ENCODE results near the gene NPBWR2. TPM values are rescaled to one million over a fixed set of nuclear protein-coding genes. Genes with fewer than 3 reads are reported as not detected.
"Not testable (repeated sequence)": the region's sequence is repeated elsewhere in the genome, so short reads cannot be mapped to it uniquely, and the experiment has no call there.

The NPBWR2 gene
- total RNA-seq, 1 experiment from 2014 or later, result not detected

DNA sequence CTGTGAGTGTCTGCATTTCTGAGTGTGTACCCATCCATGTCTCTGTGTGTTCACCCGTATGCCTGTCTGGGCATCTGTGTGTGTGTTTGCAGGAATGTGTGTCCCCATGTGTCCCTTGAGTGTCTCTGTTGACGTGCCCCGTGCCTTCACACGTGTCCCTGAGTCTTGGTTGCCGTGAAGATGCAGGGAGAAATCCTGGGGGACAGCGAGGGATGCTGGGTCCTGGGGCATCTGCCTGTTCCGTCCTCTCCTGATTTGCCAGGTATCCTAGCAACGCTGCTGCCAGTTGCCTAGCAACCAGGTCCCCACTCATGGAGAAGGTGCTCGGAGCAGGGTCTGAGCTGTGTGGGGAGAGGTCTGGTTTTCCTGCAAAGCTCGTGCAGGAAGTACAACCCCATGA is 17.2 kb downstream of the NPBWR2 start:
- no peak for DNase-seq (ENCODE audit: extremely low read depth, low read depth)

DNA sequence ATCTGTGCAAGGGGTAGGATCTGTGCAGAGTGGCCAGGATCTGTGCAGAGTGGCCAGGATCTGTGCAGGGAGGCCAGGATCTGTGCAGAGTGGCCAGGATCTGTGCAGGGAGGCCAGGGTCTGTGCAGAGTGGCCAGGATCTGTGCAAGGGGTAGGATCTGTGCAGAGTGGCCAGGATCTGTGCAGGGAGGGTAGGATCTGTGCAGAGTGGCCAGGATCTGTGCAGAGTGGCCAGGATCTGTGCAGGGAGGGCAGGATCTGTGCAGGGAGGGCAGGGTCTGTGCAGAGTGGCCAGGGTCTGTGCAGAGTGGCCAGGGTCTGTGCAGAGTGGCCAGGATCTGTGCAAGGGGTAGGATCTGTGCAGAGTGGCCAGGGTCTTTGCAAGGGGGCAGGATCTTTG is 18.8 kb downstream of the NPBWR2 start:
- DNase-seq (ENCODE audit: extremely low read depth, low read depth), result not testable (repeated sequence)

DNA sequence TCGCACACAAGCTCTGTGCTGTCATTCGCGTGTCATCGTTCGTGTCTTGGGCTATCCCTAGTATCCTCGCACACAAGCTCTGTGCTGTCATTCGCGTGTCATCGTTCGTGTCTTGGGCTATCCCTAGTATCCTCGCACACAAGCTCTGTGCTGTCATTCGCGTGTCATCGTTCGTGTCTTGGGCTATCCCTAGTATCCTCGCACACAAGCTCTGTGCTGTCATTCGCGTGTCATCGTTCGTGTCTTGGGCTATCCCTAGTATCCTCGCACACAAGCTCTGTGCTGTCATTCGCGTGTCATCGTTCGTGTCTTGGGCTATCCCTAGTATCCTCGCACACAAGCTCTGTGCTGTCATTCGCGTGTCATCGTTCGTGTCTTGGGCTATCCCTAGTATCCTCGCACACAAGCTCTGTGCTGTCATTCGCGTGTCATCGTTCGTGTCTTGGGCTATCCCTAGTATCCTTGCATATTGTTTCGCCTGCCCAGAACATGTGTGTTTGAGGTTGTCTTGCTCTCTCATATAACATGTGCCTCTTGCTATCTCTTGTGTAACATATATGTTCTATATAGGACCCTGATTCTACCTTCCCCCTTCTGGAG is 20.0 kb downstream of the NPBWR2 start:
- DNase-seq (ENCODE audit: extremely low read depth, low read depth), result not testable (repeated sequence)

DNA sequence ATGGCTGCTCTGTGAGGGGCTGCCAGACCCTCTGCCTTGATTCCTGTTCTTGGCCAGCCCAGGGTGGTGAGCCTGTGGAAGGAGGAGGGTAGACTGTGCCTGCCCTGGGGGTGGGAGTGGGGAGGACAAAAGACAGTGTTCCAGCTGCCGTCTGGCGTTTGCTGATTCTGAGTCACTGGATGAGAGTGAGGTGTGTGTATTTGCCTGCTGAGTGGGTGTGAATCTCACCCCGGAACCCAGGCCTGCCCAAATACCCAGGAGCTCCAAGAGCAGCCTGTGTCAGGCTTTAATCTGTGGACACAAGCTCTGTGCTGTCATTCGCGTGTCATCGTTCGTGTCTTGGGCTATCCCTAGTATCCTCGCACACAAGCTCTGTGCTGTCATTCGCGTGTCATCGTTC is 20.6 kb downstream of the NPBWR2 start:
- no peak for DNase-seq (ENCODE audit: extremely low read depth, low read depth)

DNA sequence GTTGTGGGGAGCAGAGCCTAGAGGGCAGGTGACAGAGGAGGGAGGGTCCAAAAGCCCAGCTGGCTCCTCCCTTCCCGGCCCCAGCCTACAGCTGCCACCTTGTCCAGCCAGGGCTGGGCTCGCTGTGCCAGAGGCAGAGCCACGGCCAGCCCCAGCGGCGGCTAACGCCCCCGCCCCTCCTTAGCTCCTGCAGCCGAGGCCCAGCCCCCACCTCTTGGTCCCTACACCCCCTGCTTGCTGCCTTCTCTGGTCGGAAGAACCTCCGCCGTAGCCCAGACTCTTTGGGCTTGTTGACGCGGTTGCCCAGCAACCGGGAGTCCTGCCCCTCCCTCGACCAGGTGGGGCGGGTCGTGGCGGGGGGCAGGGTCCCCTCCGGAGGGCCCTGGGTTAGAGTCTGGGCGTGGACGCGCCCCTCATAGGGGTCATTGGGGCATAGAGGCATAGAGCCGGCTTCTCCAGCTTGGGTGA is 22.6 kb downstream of the NPBWR2 start:
- no peak for DNase-seq (ENCODE audit: extremely low read depth, low read depth)

DNA sequence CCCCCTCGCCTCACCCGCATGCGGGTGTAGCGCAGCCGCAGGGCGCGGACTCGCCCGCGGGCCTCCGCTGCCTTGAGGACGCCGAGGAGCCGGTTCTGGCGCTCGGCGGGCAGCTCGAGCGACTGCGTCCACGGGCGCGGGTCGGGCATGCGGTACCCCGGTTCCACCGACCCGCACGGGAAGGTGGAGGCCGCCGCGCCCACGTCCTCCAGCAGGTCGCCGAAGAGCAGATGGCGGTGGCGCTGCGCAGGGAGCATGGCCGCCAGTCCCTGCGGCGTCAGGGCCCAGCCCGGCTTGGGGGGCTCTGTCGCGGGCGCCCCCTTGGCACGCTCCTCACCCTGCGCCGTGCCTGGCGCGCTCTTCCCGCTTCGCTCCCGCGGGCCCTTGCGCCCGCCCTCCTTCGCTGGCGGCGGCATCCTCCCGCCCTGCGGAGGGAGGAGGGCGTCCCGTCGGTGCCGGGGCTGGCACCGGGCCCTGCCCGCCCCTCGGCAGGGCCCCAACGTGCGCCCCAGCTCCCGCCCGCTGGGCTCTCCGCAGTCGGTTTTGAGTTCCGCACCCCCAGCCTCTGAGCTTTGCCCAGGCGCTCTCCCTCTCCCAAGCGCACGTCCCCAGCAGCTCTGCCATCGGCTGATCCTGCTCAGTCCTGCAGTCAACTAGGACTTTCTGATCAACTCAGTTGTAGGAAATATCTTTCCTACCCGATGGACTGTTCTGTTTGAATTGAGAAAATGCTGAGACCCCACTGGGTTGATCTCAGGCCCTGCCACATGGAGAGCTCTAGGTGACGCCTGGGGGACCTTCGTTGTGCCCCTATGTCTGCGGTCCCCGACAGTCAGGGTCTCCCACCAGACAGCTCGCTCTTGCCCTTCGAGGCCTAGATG is 23.3 kb downstream of the NPBWR2 start, which contains the start of gene LKAAEAR1:
Gene LKAAEAR1, minus strand, starts transcription at position 595 of the 881 bp plus-strand sequence. Its CDS starts 179 bp downstream, at position 416.
- no peak for DNase-seq (ENCODE audit: extremely low read depth, low read depth)

DNA sequence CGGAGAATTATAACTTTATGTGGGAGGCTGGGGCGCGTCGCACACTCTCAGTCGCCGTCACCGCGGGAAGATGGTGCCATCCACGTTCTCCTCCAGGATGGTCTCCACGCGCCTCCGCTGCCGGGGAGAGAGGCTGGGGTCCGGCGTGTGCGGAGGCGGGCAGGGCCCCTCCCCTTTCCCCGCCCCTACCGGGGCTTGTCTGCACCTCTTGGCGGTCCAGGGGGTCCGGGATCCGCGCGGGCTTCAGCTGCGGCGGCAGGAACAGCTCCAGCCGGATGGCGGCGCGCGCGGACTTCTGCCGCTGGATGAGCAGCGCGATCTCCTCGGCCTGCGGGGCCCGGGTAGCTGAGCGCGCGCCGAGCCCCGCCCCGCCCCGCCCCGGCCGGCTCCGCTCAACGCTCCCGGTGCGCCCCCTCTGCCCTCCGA is 24.0 kb downstream of the NPBWR2 start:
- peak; percentile 72 for DNase-seq (ENCODE audit: extremely low read depth, low read depth)

DNA sequence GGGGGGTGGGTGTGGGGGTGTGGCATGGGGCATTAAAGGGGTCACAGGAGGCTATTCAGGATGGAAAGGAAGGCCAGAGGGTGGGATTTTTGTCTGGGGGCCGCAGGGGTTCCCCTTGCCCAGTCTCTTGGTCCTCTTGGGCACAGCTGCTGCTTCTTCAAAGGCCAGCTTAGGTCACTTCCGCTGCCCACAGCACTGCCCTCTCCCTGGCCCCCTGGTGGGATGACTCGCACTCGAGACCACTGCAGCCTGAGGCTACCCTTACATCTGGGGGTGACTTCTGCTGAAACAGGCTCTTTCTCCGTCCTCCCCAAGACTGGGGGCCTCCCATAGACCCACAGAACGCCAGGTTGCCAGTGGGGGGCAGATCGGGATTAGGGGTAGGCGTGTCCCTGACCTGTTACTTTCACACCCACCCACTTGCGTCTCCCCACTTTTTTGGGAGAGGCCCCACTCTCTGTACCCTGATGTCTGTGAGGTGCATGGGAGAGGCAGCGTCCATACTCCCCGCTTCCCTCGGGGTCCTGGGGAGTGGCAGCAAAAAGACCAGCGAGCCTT is 24.5 kb downstream of the NPBWR2 start:
- no peak for DNase-seq (ENCODE audit: extremely low read depth, low read depth)

DNA sequence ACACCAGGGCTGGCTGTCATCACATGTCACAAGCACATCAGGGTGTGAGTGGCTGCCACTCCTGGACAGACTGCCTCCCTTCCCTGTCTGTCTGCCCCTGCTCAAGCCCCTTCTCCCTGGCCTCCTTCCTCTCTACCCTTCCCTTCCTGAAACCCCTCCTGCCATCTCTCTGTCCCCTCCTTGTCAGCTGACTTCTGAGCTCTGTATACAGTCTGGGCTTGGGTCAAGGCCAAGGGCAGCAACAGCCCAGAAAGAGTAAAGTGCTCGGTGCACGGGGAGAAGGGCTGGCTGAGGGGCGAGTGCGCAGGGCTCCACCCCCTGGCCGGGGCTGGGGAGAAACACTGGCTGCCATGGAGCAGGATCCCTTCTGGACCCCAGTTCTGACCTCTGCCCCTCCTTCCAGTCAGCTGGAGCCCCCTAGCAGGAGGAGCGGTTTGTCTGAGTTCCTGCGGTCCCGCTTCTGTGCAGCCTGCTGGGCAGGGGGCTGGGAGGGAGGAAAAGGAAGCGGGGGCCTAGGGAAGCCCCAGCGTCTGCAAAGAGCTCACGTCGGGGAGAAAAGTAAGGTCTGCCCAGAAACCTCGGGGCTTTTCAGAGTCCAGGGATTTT is 25.1 kb downstream of the NPBWR2 start:
- DNase-seq (ENCODE audit: extremely low read depth, low read depth), result no peak

DNA sequence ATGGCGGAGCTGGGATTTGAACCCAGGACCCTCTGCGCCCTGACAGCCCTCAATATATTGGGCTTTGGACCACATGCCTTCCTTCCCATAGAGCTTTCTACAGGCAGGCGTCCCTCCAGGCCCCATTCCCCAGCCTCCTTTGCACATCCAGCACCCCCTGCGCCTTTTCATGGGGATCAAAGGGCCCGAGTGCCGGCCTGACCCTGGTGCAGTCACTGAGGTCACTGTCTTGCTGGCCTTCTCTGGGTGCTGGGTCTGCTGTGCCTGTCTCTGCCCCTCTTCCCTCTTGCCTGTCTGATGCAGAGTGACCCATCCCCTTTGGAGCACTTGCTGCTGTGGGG is 25.8 kb downstream of the NPBWR2 start:
- DNase-seq (ENCODE audit: extremely low read depth, low read depth), result no peak

DNA sequence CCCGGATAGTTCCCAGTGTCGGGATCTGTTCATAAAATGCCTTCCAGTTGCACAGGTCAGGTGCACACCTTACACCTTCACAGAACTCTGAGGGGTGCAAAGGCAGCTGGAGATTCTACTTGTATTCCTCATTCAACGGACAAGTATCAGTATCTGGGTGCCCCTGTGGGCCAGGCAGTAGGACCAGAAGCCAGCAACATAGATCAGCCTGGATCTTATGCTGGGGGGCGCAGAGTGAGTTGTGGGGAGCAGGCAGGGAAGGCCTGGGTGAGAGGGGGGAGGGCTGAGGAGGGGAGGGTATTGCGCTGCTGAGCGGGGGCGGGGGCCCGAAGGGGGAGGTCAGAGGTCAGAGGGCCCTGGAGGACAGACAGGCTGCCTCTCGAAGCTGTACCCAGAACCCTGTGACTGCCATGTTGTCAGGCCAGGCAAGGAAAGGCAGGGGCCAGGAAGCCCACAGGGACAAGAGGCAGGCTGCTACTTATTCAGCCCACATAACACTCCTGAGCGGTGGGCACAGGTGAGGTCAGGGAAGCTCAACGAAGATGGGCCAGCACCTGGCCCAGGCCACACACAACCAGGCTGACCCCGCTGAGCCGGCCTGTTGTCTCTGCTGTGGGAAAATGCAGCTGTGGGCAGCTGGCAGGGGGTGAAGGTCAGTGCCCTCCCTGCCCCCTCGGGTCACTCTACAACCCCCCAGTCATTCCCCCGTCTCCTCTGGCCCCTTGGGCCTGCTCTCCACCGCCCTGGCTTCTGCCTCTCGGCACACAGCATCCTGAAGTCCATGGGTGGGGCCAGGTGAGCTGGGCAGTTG is 26.3 kb downstream of the NPBWR2 start:
- no peak for DNase-seq (ENCODE audit: extremely low read depth, low read depth)

DNA sequence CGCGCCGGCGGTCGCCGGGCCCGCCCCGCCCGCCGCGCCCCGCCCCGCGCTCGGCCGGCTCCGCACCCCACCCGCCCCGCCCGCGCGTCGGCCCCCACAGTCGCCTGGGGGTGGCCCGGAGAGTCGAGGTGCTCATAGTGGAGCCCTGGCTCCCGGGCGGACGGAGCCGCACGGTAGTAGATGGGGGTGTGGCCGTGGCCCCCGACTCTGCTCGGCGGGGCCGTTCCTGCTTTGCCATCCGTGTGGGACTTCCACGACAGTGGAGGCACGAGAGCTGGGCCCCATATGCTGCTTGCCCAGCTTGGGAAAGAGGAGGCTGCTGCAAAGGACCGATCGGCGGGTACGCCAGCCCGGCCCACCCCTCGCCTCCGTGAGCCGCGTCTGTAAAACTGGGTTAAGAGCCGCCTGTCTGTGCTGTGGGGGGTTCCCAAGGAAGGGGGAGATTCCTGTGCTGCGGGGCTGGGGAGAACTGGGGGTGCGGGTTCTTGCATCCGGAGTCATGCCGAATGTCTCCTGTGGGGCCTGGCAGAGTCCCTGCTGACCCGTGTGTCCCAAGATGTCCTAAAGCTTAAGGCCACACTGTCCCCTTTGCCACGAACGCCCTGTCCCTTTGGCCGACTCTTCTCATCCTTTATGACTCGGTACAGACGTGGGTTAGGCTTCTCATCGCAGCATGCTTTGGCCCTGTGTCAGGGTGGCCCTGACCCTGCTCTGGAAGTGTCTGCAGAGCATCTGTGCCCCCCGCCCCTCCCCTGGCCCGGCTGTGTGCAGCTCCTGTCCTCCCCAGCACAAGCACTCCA is 27.2 kb downstream of the NPBWR2 start, which contains the start of gene OPRL1:
Gene OPRL1, plus strand, starts transcription at position 70 of the 800 bp plus-strand sequence. CDS start 12,639 bp downstream, outside the sequence.
- no peak for DNase-seq (ENCODE audit: extremely low read depth, low read depth)

DNA sequence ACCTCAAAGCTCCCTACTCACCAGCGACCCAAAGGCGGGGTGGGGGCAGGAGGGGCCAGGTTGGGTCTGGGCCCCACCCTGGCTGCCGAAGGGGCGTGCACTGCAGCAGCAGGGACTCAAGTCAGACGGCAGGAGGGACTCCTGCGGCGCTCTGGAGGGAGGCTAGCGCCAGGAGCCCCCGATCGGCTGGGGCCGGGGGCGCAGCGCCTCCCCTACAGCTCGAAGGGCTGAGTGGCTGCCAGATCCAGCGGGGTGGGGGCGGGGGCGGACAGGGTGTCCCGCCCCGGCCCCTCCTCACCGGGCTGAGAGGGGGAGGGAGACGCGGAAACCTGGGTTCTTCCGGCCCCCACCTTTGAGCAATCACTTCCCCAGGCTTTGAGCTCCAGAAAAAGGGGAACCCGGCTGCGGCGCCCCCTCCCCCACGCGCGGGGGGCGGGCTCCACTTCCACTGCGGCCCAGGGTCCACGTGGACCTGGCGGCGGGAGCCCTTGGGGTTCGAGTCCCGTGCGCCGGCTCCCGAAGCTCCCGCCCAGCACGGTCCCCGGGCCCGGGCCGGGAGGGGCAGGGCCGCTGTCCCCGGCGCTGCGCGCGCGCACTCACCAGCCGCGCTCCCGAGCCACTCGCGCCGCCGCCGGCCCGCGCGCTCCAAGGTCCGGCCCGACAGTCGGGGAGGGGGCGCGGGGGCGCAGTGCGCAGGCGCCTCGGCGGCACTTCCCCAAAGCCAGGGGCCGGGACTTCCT is 27.9 kb downstream of the NPBWR2 start, which contains the start of gene RGS19:
Gene RGS19, minus strand, starts transcription at position 246 of the 740 bp plus-strand sequence. CDS start 2,632 bp downstream, outside the sequence.
- peak; percentile 69 for DNase-seq (ENCODE audit: extremely low read depth, low read depth)

DNA sequence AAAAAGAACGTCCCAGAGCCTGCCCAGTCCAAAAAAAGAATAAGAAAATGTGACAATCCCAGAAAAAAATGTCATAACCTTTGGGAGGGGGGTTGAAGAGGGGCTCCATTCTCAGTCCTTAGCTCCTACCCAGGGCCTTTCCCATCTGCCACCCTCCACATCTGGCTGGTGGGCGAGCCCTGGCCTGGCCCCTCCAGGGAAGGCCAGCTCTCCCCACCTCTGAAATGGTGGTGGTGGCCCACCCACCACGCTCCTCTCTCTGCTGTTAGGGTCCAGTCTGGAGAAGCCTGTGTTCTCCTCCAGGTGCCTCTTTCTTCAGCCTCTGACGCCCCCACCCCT is 28.5 kb downstream of the NPBWR2 start:
- no peak for DNase-seq (ENCODE audit: extremely low read depth, low read depth)

DNA sequence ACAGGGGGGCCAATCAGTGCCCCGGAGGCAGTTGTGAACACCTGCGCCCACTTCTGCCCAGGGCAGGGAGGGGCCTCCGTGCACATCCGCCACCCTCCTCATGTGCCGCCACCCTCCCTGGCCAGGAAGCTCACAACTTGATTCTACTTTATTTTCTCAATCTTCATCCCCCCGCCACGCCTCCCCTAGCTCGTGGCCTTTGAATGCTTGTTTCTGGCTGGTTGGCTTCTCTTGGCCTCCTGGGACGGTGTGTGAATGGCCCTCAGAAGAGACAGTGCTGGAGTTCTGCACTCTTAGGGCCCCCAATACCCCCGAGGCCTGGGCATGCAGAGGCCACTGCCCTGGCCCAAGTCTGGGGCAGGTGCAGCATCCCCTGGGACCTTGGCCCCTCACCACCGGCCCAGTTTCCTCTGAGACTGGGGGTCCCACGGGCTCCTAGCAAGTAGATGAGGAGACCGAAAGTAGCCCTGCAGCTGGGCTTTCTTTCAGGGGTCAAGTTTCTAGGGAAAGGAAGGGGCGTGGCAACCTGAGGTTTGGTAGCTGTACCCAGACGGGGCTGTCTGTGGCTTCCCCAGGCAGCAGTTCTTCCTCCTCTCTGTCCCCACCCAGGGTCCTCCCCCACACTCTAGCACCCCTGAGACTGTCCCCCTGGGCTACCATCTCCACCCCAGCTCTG is 29.4 kb downstream of the NPBWR2 start:
- DNase-seq (ENCODE audit: extremely low read depth, low read depth), result no peak

DNA sequence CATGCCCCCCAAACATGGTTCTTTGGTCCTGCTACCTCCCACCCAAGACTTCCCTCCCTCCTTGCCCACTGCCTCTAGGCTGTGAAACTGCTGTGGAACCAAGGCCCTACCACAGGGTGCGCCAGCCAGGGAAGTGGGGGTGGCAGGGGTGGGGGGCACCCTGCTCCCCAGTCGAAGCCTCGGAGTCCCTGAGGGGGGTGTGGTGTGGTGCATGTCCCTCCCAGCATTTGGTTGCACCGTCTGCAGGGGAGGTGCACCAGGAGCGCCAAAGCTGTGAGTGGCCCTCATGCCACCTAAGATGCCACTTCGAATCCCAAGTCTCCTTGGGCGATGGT is 29.9 kb downstream of the NPBWR2 start:
- no peak for DNase-seq (ENCODE audit: extremely low read depth, low read depth)

DNA sequence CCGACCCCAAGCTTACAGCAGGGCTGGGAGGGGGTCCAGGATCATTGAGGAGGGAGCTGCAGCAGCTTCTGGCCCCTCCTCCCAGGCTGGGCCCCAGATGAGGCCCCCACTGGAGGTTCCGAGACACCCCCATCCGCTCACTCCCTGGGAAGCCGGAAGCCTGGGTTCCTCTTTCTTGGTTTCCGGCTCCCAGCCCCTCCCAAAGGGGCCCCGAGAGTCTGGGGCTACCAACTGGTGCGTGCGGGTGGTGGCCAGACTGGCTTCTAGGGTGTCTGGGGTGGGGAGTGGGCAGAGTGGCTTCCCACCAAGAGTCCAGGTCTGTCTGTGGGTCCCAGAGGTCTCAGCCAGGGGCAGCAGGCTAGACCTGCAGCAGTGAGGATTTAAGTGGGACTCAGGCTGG is 30.3 kb downstream of the NPBWR2 start:
- DNase-seq (ENCODE audit: extremely low read depth, low read depth), result no peak

Data from NCI-H460 (cell line).